Stimulated activated CD4-positive, alpha-beta T cell treated with anti-CD3 and anti-CD28 coated beads, Interleukin-4, amount 100 ng/mL, for 48 hours (primary cell): ENCODE measurements around the gene KCNMB1.
"Not testable (repeated sequence)": the region's sequence is repeated elsewhere in the genome, so short reads cannot be mapped to it uniquely, and the experiment has no call there.

Experiments used
- DNase-seq, 2 donors: peaks; one replicate each; pipeline ENCODE4 v3.0.0-alpha.2; 2020; ENCODE audit warnings: low read depth in 2 of 2

The KCNMB1 gene

DNA sequence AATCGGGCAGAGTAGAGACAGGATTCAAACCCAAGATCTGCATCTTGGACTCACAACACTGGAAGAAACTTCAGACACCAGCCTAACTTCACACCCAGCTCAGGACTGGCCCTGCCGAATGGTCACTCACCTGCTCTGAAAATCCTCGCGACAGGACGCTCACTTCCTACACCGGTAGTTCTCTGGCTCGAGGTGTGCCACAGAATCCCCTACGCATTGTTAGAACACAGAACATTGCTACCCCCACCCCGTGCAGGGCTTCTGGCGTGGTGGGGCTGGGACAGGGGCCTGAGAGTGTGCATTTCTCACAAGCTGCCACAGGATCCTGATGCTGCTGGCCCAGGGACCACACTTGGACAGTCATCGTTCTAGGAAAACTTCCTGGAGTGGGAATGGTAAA is 12.1 kb downstream of the KCNMB1 start:
- DNase-seq: no peak

DNA sequence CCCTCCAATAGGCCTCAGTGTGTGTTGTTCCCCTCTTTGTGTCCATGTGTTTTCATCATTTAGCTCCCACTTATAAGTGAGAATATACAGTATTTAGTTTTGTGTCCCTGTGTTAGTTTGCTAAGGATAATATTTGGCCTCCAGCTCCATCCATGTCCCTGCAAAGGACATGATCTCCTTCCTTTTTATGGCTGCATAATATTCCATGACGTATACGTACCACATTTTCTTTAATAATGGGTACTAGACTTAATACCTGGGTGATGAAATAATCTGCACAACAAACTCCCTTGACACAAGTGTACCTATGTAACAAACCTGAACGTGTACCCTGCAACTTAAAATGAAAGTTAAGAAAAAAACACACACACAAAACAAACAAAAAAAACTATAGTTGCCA is 12.6 kb downstream of the KCNMB1 start:
- DNase-seq: not testable (repeated sequence)

DNA sequence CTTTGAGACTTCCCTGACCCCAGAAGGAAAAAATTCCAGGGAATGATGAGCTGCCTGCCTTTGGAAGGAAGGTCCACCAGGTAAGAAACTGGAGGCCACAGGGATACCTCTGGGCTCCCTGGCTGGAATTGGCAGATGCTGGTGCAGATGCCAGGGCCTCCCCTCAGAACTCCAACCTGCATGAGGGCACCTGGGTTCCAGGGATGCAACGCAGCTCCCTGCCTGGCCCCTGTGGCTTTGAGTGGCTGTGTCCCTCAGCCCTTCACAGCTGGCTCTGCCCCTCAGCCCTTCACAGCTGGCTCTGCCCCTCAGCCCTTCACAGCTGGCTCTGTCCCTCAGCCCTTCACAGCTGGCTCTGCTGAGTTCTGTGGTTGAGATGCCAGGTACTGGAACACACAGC is 13.9 kb downstream of the KCNMB1 start:
- no peak for DNase-seq

DNA sequence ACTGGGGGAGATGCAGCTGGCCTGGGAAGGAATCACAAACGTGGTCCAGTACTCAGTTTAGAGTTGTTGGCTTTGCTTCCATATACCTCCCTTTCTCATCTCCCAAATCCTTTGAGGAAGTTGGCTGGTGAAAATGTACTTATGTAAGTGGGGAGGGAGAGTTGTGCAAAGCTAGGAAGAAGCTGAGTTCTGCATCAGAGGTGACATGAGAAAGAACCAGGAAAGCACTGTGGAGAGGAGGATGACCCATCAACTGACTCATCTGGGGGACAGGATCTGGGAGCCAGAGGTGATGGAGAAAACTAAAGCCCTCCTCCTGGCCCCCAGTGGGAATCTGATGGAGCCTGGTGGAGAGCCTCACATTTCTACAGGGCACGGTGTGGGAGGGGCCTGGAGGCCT is 16.2 kb downstream of the KCNMB1 start:
- no peak for DNase-seq

DNA sequence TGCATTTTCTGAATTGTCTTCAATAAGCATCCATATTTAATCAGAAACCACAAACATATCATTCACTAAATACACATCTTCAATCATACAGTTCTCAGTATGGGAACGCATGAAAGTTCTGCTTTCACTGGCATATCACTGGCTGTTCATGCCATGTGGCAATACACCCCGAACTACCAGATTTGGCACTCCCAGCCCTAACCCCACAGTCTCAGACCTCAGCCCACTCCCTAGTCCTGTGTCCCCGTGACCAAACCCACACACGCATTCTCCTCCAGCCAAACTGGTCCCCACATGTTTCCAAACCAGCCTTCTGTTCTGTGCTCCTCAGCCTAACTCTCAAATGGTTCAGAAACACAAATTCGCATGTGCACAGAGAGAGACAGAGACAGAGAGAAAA is 20.6 kb downstream of the KCNMB1 start:
- no peak for DNase-seq

DNA sequence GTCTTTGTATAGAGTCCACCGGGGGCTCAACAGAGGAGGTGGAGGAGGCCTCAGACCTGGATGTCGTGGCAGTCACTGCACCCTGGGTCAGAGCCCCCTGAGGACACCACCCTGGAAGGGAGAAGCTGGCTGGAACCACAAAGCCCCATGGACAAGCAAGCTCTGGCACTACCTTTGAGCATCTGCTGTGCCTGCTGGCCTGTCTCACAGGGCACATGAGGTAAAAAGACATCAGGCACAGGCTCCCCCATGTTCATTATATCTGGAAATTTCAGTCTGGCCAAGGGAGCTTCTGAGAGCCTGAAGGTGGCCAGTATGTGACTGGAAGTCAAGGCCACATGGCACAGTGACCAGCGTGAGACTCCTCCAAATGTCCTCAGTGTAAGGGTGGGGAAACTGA is 22.9 kb downstream of the KCNMB1 start:
- DNase-seq: no peak

DNA sequence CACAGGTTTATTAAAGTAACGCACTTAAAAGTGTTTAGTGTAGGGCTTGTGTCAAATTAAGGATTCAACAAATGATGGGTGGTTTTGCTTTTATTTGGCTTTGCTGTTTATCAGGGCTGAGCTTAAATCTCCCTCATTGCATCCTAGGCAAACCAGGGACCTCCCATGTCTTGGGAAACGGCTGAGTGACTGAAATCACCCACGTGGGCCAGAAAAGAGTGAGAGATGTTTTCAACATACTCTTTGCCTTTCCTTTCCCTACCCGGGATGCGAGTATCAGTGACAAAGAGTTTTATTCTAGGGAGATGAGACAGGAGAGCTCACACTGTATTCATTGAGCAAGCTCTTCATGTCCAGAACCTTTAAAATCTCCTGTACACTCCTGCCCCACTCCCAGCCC is 23.3 kb downstream of the KCNMB1 start:
- DNase-seq: no peak

DNA sequence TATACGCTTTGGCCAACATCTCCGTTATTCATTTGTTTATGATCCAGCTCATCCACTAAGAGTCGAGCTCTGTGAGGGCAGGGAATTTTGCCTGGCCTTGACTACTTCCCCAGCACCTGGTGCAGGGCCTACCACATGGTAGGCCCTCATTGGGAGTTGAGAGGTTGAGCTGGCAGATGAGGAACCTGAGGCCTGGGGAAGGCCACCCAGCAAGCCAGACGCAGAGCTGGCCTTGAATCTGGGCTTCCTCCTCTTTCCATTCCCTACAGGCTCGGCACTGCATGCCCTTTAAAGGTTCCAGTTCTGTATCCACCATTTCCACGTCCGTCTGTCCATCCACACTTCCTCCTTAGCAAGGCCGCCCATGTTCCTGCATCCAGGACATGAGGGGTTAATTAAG is 24.2 kb downstream of the KCNMB1 start:
- DNase-seq: no peak

DNA sequence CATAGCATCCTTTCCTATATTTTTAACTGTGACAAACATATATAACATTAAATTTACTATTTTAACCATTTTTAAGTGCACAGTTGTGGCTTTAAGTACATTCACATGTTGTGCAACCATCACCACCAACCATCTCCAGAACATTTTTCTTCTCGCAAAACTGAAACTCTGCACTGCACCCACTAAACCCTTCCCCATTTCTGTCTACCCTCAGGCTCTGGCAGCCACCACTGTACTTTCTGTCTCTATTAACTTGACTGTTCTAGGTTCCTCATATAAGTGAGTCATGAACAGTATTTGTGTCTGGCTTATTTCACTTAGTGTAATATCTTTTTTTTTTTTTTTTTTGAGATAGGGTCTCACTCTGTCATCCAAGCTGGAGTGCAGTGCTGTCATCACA is 25.5 kb downstream of the KCNMB1 start:
- DNase-seq: no peak

DNA sequence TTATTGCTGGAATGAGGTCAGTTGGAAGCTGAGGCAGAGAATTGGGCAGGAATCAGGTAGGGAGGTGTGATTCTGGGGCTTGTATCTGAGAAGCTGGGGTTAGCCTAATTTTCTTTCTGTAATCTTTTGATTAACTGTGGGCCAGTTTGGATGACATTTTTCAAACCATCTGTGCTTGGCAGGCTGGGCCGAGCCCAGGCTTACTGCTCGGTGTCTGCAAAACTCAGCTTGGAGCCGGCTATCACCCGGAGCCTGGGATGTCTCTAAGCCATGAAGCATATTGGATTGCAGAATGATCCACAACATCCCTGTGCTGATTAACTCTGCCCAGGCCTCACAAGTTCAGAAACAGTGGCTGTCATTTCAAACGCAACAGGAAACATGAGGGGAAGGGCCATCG is 26.5 kb downstream of the KCNMB1 start:
- no peak for DNase-seq

DNA sequence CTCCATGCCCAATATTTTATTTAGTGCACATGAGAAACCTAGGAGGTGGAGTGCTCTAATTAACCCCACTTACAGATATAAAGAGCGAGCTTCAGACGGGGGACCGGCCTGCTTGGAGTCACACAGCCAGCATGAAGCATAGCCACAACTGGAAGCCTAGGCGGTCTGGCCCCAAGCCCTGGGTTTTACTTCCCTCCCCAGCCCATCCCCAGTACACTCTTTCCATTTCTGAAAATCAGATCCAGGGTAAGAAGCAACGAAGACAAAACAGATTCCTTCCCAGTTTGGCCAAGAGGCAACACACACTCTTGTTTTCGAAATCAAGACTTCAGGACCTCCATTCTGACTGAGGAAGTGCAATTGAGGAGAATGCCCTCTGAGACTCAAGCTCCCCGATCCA is 27.1 kb downstream of the KCNMB1 start:
- DNase-seq: no peak

DNA sequence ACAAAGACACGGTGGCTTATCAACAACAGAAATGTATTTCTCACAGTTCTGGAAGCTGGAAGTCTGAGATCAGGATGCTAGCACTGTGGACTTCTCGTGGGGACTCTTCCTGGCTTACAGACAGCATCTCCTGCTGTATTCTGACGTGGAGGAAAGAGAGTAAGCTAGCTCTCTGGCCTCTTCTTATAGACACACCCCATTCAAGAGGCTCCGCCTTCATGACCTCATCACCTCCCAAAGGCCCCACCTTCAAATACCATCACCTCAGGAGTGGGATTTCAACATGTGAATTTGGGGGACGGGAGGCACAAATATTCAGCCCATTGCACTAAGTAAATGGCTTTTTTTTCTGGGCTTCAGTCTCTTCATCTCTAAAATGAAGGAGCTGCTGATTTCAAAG is 27.6 kb downstream of the KCNMB1 start:
- no peak for DNase-seq

DNA sequence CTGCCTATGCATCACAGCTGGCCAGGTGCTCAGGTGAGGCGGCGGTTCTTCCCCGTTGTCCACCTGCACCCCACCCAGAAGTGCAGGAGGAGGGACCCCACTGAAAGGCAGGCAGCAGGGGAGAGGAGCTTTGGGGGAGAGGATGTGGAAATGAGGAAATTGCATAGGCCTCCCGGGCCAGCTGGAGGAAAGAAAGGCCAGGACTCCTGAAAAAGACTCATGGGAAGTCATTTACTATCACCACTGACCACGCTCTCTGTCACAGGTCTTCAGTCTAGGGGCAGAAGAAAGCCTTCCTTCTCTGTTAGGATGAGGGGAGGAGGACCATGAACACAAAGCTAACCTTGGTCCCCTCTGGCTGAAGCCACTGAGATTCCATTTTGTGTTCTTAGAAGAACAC is 28.1 kb downstream of the KCNMB1 start:
- no peak for DNase-seq

DNA sequence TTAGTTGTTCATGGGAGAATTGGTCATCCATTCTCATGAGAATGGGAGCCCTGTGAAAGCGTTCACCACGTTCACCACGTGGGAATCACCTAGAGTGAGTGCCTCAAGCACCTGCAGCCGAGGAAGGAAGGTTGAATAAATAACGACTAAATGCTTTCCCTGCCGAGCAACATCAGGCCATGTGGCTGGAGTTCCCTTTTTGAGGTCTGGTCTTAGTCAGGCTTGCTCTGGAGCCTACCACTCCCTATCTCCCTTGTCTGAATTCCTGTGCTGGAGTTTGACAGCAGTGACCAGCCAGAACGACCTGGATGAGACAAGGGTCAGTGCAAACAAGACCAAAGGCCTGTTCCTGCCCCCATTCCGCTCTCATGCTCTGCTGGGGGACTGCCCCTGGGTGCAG is 28.5 kb downstream of the KCNMB1 start:
- no peak for DNase-seq

DNA sequence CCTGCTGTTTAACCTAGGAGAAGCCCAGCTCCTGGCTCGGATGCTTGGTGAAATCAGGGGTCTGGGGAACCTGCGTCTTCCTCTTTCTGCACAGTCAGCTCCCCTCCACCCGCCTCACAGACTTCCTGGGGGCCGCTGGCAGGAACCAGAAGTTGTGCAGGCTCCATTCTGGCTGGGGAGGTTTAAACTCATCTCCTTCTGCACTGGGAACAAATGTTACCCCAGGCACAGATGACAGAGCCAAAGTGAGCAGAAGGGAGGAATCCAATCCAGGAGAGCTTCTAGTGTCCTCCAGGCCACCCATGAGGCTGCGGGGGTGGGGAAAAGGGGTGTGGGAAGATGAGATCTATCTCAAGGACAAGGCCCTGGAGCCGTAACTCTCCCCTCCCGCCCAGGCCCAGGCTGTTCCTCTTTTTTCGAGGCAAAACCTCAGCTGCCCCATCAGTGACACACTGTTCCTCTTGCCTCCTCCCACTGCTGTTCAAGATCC is 31.2 kb downstream of the KCNMB1 start:
- DNase-seq: no peak

DNA sequence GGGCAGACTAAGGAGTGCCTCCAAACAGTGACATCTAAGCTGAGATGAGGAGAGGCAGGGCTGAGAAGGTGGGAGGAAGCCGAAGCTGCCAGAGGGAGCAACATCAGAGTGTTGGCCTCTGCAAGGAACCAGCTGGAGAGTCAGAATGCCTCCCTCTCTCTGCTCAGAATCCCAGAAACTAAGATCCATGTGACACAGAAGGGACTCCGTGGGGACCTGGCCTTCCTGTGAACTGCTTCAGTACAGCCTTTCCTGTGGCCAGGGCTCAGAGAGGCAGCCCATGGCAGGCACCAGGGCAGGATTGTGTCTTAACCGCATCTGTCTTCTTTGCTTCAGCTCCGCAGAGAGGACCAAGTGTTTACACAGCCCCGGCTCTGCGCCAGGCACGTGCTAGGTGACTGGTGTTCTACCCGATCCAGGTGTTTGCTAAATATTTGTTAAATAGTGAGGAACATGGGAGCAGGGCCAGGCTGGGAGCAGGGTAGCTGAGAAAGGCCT is 33.5 kb downstream of the KCNMB1 start:
- no peak for DNase-seq

DNA sequence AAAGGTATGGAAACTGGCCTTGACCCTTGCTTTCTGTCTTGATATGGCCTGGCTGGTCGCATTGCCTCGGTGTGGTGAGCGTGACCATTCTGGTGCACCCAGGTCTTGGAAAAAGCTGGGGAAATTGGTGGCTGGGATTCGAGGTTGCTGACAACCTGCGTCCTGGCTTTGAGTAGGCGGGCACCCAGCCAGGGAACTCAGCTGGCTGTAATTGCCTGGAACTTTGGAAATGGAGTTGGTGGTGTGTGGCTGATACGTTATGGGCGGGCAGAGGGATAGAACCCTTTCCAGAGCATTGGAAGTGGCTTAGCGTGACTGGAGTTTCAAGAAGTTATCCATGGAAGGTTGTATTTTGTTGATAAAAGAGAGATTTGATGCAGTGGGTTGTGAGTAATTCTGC is 35.2 kb downstream of the KCNMB1 start:
- DNase-seq: no peak

DNA sequence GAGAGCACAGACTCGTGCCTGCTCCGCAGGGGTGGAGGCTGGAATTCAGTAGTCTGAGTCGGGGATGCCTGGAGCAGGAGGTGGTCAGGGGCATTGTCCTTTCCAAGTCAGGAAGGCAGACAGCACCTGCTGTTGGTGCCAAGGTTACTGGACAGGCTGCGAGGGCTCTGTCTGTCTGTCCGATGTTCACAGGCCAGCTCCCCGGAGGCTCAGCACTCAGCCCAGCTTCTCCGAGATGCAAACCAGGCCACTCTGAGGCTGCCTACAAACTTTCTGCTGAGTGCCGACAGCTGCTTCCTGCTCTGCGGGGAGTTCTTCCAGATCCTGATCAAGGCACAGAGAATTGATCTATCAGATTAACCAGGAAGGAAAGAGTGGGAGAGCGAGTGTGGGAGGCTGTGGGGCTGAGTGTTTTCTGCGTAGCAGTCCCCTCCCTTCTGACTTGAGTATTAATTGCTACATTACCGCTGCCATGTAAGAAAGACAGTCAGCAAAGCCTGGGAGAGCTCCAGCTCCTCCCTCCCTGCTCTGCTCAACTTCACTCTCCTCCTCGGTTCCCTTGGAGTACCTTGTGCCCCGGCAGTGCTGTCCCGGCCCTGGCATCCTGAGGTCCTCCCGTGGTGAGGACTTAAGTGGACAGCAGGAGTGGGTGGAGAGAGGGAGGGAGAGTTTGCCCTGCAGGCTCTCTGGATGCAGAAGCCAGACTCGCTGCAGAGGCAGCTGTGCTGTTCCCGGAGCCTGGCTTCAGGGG is 36.0 kb downstream of the KCNMB1 start:
- no peak for DNase-seq

DNA sequence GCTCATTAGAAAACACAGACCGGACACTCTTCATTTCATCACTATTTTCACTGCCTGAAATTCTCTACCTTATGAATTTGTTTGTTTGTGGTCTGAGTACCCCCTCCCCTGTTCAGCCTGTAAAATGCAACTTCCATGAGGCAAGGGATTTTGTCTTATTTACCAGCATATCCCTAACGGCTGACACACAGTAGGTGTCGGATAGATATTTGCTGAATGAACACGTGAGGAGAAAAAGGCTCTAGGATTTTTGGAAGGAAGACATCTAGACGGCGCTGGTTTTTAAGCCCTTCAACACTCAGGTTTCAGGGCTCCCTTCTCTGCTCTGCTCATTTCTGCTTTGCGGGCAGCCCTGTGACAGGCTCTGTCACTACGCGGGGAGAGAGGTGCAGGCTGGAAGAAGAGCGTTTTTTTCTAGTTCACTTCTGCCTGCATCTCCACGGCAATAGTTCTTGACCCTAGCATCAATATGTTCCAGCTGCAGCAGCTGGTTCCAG is 41.0 kb downstream of the KCNMB1 start:
- DNase-seq: no peak

DNA sequence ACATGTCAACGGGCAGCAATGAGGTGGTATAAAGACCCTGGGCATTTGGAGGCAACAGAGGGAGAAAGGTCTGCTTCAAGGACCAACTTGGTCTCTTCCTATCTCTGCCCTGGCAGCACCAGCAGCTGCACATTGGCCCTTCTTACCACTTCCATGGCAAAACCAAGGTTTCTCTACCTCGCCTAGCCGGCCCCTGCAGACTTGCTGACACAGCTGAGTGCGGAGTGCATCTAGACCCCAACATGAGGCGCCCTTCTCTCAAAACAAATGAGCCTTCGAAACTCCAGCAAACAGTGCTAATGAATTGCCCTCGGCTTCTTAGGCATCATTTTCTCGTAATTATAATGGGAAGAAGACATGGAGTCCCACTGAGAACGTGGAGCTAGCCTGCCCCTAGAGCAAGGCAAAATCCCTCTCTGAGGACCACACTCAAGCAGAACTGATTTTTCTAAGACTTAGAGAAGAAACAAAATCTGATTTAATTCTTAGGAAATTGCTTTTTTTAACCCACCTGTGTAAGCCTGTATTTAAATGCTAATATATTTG is 42.1 kb downstream of the KCNMB1 start:
- DNase-seq: no peak

DNA sequence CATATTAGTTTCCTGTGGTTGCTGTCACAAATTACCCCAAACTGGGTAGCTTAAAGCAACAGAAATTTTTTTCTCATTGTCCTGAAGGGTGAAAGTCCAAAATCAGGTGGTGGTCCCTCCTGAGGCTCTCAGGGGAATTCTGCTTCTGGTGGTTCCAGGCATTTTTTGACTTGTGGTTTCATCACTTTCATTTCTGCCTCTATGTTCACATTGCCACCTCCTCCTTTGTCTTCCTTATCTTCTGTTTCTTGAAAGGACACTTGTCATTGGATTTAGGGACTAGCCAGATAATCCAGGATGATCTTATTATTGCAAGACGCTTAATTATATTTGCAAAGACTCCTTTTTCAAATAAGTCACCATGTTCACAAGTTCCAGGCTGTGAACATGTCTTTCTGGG is 43.2 kb downstream of the KCNMB1 start:
- no peak for DNase-seq

DNA sequence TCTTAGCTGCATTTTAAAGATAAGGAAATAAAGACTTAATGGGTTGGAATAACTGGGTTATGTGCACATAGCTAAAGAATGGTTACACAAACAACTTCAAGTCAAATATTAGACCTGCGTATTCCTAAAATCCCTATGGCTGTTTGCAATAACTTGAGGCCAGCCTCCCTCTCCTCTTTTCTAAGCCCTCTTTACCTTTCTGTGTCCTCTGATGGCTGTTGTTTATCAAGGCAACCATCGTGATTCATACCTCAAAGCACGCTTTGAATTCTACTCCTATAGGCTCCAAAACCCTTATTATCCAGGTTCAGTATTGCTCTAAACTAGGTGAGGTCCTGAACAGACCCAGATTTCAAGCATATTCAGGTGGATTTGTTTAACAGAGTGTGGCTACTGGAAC is 46.0 kb downstream of the KCNMB1 start:
- DNase-seq: no peak

DNA sequence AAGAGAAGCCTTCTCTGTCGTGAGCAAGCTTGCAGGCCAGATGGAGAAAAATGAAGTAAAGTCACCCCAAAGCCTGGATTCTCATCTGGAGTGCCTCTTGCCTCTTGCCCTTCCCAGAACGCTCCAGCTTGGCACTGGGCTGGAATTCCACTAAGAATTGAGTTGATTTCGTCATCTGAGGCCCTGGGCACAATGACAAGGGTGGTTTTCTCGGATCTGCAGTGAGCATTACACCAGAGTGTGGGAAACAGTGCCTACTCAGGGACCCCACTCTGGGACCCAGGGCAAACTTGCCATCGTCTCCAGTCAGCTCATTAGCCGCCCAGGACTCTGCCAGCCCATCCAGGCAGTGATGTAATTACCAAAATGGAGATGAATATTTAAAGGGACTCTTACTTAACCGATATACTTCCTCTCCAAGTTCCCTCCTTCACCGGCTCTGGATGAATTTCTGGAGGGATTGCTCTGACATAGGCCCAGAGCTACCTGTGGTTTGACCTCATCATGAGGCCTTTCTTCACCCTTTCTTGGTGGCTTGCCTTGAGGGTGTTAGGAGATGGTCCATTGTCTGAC is 46.9 kb downstream of the KCNMB1 start:
- no peak for DNase-seq
